NCI-H2081 treated with DMSO at 0.1 percent for 48 hours (cell line): ENCODE measurements around the gene SGO2.
"Not testable (repeated sequence)": the region's sequence is repeated elsewhere in the genome, so short reads cannot be mapped to it uniquely, and the experiment has no call there.

ENCODE experiments used
- DNase-seq: peaks from one replicate; lab custom pipeline; 2025; lab: John Stamatoyannopoulos, UW

The SGO2 gene

DNA sequence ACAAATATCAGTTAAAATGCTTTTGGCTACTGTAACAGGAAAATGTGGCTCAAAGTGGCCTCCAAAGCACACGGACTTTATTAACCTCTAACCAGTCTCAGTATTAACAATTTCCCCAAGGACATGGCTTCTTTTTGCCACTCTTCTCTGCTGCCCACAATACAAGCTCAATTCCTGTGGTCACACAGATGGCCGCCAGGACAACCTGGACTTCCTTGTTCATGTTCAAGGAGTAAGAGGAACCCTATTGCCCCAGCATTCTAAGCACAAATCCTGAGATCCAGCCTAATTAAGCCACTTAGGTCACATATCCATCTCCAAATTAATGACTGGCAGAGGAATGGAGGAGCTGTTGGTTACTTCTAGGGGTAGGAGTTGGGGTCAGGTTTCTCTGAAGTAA, 98.0 kb downstream of the SGO2 start:
- no peak for DNase-seq

DNA sequence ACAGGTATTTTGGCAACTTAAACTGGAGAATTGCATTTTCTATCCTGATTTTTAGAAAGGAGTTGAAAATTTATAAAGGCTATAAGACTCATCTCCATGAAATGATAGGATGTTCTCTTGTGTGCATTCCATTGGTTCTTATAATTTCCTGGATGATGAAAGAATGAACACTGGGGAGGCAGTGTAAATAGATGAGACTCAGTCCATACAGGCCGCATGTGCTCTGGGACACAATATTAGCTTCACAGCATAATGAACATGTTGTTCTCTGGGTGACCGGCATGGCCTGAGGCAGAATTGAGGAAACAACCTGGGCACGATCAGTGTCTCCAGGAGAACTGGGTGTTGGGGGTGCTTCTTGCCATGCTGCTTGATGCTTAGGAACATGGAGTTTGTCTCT, 98.7 kb downstream of the SGO2 start:
- DNase-seq: no peak

DNA sequence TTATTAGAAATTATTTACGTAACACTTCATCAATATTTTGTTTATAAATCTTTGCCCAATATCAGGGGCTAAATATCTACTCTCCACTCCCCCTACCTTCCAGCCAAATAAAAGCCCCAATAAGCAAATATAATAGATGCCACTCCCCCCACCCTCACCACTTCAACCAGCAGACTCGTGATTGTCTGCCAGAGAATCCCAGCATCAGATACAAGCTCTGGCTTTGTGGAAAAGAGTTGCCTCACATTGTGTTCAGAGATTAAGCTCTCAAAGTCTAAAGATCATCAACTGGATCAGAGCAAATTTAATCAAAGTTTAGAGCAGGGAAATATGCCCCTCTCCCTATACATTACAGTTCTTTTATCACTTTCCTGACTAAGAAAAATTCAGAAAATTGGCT, 99.3 kb downstream of the SGO2 start:
- DNase-seq: no peak

DNA sequence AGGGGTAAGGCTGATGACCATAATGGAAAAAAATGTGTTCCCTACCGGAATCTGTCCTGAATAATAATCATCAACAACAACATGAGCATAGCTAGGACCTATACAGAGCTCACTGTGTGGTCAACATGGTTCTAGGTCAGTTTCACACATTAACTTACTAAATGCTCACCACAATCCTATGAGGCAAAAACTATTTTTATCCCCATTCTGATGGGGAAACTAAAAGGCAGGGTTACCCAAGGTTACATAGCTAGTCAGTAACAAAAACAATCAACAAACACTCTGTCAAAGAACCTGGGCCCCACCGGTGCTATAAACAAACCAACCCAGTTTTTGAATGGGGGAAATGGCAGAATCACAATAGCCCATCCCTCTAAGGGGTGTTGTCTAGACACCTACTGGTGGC, 100.0 kb downstream of the SGO2 start:
- no peak for DNase-seq

DNA sequence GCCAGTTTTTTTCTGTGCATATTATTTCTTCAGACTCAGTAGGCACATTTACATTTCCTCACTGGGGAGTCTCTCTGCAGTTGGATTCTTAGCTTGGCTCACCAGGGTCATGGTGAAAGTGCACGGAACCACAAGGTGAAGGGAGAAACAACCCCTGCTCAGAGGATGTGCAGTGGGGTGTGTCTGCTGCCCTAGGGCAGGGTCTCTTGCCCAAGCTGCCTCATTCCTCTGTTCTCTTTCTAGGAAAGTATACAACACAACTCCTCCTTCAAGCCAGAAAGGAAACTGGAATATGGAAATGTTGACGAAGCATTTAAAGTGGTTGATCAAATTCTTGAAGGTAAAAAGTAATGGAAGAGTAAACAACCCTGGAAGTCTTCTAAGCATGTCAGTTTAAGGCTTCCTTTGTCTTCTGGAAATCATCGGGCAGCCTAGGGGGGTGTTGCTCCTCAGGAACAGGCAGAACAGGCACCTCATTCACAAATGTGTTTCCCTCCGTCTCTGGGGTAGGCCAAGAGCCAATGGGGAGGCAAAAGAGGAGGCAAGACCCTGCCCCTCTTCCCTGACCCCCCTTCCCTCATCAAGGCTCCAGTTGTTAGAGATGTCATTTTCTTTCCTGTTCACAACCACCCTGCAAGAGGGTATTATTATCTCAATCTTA, 101.2 kb downstream of the SGO2 start:
- no peak for DNase-seq

DNA sequence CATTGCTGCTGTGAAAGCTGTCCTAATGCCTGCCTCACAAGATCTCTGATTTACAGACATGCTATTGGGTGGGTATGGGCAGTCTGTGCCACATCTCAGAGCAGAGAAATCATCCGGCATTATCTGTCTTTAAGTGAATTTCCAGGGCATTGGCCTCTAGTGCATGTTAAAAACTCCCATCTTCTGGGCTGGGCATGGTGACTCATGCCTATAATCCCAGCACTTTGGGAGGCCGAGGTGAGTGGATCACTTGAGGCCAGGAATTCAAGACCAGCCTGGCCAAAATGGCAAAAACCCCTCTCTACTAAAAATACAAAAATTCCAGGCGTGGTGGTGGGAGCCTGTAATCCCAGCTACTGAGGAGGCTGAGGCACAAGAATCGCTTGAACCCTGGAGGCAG, 102.5 kb downstream of the SGO2 start:
- not testable (repeated sequence) for DNase-seq

DNA sequence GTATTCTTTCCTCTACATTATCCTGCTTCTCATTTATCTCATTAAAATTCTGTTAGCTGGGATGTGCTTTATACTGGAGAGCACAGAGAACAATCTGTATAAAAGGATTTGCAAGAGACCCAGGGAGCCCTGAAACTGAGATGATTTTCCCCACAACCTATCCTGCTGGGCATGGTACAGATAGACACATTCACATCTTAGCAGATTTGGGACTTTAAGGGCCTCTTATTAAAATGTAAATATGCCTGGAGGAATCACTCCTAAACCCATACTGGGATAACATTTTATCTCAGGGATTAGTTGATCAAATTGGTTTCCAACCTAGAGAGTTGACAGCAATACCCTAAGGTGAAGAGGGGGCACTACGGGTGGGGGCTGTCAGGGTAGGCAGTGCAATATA, 105.3 kb downstream of the SGO2 start:
- no peak for DNase-seq
